ENCODE measurements around the gene TRAPPC5.

- TF ChIP-seq POLR2A (IDR thresholded peaks at IDR 0.05; ENCODE audit: low read depth, low read length), result no peak
- no peak for TF ChIP-seq PAX5 (IDR thresholded peaks at IDR 0.05; ENCODE audit: insufficient read depth, low read length, severe bottlenecking)
- no peak for TF ChIP-seq TAF1 (IDR thresholded peaks at IDR 0.05; ENCODE audit: low read depth, low read length)
- TF ChIP-seq POLR2AphosphoS5 (IDR thresholded peaks at IDR 0.05; ENCODE audit: low read depth, low read length), result no peak
- TF ChIP-seq POU2F2 (IDR thresholded peaks at IDR 0.05; ENCODE audit: low read depth, low read length), result no peak
Measured at GRCh38 chr19:7638802-7639465, 41.7 kb upstream of the TRAPPC5 start.

All from GM12891 (cell line).